ENCODE results near the gene NUP62.
"Not testable (repeated sequence)": the region's sequence is repeated elsewhere in the genome, so short reads cannot be mapped to it uniquely, and the experiment has no call there.

Gene NUP62

DNA sequence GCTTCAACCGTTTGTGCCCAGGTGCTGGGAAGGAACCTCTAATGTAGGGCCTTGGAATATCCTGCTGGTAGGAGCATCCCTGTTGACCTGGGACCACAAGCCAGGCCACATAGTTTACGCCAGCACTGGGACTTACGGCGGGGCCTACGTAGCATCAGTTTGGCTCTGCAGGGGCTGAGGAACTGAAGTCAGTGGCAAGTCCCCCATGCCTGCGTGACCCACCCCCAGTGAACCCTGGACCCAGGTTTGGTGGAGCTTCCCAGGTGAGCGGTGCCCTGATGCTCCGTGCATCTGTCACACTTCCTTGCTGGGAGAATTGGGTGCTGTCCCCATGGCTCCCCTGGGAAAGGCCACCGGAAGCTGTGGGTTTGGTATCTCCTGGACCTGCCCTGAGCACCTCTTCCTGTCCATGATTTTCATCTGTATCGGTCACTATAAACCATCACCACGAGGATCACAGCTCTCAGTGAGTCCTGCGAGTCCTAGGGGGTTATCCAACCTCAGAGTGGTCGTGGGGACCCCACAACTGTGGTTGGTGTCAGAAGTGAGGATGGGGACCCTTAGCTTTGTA, 21.7 kb upstream of the NUP62 start:
- DNase-seq: no peak

DNA sequence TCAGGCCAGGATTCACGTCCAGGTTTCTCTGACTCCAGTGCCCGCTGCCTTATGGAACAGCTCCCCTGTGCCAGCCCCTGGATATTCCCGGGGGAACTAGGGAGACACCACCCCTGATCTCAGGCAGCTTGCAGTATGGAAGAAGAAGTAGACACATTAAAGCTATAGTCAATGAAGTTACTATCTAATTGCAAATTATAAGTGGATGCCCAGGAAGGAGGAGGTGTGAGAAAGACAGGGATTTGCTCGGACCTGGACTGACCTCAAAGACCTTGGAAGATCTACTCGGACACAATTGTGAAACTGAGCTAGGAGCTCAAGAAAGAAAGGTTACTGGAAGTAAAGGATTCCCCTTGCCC, 21.3 kb upstream of the NUP62 start:
- no peak for DNase-seq

DNA sequence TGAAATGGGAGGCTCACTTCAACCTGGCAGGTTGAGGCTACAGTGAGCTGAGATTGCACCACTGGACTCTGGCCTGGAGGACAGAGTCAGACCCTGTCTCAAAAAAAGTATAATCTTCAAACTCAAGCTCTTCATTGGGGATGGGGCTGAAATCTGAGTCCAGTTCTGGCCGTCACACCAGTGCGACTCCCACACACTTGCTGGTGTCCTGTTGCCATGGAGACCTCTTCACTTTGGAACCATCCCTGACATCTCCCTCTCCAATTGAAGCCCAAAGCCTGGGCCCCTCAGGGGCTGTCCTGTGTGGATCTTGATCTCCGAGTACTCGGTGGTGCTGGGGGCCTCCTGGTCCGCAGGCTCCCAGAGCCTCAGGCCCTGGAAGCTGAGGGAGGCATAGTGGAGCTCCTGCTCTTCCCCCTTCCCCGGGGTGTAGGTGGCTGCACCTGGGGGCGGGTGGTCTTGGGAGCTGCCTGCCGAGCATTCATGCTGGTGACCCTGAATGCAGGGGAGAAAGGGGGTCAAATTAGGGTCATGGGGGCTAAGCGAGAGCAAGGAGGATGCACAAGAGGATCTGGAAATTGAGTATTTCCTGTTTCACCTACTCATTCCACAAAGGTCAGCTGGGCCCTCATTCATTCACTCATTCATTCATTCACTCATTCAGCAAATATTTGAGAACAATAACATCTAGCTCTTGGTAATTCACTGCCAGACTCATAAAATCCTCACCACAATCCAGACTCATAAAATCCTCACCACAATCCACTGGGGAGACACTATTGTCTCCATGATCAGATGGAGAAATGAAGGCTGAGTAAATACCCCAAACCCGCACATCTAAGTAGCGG, 20.7 kb upstream of the NUP62 start:
- no peak for DNase-seq

DNA sequence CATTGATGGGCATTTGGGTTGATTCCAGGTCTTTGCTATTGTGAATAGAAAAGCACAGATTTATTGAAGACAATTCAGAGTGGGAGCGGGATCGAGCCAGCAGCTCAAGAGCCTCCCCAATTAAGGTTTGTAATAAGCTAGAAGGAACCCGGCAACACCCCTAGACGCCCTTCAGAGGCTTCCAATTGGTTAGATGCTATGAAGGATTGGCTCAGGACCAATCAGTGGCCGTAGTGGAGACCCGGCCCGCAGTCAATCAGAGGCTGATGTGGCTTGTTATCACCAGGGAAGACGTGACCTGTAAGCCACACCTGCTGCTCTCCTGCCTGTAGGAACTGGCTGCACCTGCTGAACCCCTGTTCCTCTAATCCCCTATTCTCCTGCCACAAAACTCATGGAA, 17.1 kb upstream of the NUP62 start:
- no peak for DNase-seq

DNA sequence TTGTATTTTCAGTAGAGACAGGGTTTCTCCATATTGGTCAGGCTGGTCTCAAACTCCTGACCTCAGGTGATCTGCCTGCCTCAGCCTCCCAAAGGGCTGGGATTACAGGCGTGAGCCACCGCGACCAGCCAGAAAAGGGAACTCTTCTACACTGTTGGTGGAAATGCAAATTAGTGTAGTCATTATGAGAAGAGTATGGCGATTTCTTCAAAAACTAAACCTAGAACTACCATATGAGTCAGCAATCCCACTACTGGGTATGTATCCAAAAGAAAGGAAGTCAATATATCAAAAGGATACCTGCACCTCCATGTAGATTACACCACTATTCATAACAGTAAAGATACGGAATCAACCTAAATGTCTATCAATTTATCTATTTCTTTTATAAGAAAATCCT, 15.3 kb upstream of the NUP62 start:
- DNase-seq: not testable (repeated sequence)

DNA sequence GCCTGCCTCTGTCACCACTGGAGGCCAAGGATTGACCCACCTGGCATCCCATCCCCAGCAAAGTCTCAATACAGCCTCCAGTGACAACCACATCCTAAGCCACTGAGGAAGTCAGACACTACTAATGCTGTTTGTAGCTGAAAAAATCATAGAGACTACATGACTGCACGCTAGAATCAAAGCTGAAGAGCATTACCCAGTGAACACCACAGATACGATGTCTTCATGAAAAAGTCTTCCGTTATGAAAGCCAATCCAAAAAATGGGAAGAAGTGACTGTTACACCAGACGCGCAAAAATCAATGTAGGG, 11.1 kb upstream of the NUP62 start:
- no peak for DNase-seq

DNA sequence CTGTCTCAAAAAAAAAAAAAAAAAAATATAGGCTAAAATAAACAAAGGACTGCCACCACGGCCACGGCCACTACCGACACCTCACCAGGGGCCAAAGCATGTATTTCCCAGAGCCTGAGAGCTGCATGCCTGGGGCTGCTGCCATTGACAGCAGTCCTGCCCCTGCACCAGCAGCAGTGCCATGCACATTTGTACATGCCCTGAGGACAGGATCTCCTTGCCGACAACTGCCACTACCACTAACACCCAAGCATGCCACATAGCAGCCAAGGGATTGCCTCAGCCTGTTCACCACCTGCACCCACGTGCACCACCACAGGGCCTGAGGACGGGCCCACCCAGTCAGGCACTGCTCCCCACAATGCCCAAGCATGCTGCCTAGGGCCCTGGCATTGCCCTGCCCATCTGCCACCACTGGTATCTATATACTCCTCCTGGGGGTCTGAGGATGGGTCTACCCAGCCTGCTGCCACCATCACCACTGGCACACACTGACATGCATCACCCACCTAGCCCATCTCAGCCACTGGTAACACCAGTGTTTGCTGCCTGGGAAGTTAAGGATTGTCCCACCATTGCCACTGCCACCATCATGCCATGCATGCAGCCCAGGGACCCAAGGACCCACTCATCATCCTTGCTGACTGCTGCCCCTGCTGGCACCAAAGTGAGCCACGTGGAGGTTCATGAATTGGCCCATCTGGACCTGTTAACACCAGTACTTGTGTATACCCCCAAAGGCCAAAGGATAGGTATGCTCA, 10.6 kb upstream of the NUP62 start:
- no peak for DNase-seq

DNA sequence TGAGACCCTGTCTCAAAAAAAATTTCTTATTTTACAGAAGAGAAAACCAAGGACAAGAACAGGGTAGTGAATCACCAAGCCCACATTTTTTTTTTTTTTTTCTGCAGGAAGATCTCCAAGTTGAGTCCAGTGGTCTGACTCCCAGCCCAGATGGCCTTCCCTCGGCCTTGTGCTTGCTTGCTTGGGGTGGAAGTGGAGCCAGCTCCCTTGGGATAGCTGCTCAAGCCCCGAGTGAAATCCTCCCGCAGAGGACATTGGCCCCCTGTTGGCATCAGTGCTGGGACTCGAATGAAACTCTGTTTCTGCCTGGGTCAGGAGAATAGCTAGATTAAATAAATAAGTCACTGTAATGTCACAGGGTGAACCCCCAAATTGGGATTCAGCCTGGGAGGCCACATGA, 9.4 kb upstream of the NUP62 start:
- DNase-seq: no peak

DNA sequence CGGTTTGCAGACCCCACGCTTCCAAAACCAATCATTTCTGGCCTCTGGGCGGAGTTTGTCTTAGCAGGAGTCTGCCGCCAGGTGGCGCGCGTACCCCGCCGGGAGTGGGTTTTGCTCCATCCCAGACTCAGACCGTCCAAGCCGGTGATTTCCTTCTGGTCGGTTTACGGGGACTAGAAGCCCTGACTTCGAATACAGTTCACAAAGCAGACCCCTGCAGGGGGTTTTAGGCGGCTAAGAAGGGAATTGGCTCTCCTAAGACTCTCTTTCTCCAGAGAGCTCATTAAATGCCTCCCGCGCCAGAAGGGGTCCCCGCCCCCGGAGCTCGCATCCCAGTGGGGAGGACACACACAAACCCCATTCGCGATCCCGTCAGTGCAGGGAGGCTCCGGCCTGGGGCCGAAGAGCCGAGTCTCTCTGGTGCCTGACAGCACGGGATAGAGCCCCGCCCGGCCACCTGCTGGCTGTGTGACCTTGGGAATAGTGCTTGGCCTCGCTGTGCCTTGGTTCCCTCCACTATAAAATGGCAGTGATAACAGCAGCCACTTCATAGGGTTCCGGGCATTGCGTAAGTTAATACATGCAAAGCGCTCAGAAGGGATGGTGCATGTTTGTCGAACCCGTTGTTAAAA, 8.6 kb upstream of the NUP62 start:
- DNase-seq: peak; percentile 58

DNA sequence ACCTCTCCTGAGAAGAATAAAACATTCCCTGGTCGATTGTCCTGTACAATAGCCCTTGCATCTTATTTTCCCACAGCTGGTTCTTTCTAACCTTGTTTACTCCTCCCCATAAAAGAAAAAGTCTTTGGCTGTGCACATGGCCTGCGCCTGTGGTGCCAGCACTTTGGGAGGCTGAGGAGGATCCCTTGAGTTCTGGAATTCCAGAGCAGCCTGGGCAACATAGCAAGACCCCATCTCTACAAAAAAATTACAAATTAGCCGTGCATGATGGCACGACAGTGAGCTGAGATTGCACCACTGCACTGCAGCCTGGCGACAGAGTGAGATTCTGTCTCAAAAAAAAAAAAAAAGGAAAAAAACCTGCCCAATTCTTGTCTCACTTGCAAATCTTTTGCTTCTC, 7.2 kb upstream of the NUP62 start:
- DNase-seq: no peak

DNA sequence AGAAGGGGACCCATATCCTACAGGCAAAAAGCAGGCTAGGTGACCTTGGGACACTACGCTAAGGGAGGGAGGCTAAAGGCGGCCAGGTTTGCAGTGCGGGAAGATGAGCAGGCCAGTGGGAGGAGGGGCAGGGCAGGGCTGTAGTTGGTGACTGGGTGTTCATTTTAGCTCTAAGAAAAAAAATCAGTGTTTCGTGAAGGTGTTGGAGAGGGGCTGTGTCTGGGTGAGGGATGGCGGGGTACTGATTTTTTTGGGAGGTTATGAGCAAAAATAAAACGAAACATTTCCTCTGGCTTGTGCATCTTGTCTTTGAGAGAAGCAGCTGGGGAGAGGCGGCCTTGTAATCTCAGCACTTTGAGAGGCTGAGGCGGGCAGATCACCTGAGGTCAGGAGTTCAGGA, 4.3 kb upstream of the NUP62 start:
- DNase-seq: no peak

DNA sequence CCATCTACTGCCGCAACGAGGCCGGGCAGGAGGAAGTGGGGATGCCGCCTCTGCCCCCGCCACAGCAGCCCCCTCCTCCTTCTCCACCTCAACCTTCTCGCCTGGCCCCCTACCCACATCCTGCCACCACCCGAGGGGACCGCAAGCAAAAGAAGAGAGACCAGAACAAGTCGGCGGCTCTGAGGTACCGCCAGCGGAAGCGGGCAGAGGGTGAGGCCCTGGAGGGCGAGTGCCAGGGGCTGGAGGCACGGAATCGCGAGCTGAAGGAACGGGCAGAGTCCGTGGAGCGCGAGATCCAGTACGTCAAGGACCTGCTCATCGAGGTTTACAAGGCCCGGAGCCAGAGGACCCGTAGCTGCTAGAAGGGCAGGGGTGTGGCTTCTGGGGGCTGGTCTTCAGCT, 3.4 kb upstream of the NUP62 start:
- DNase-seq: no peak

DNA sequence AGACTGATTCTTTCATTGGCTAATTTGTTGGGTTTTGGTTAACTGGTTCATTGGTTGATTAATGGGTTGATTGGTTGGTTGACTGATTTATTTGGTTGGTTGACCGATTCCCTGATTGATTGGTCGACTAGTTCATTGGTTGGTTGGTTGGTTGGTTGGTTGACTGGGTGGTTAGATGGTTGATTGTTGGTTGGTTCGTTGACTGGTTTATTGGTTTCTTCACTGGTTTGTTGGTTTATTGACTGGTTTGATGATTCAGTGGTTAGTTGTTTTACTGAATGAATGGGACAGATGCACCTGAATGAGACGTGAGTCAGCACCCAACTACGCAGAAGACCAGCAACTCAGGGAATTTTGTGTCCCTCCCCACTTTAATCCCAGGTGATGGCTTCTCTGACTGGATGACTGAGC, 2.7 kb upstream of the NUP62 start:
- no peak for DNase-seq

DNA sequence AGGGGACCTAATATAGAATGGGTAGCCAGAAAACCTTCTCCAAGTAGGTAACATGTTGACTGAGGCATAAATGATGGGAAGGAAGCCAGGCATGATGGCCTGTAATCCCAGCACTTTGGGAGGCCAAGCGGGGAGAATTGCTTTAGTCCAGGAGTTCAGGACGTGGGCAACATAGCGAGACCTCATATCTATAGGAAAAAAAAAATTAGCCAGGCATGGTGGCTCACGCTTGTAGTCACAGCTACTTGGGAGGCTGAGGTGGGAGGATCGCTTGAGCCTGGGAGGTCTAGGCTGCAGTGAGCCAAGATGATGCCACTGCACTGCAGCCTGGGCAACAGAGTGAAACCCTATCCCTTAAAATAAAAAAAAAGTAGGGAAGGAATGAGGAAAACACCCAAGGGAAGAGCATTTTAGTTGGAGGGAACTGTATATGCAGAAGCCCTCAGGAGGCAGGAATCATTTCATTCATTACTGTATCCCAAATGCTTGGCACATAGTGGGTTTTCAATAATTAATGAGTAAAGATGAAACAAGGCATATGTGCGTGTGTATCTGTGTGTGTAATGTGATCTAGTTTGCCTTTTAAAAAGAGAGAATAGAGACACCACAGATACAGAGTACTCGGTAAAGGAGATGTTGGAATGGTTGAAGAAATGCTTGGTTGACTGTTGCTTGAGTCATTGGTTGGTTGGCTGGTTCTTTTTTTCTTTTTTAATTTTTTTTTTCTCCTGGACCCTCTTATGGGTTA, 2.2 kb upstream of the NUP62 start:
- DNase-seq: no peak

DNA sequence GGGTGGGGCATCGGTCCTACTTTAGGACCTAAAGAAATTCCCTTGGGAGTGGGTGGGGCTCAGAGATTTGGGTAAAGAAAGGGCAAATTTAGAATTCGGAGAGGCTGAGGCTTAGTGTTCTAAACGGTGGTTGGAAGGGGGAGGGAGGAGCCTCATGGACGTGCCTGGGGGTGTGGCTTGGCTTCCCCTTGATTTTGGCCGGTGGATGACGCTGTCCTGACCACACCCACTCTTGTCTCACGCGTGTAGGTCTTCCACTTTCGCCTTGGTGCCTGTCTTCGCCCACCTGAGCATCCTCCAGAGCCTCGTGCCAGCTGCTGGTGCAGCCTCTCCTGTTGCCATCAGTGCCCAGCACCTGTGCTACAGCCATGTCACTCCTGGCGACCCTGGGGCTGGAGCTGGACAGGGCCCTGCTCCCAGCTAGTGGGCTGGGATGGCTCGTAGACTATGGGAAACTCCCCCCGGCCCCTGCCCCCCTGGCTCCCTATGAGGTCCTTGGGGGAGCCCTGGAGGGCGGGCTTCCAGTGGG, 1.2 kb upstream of the NUP62 start:
- no peak for DNase-seq

DNA sequence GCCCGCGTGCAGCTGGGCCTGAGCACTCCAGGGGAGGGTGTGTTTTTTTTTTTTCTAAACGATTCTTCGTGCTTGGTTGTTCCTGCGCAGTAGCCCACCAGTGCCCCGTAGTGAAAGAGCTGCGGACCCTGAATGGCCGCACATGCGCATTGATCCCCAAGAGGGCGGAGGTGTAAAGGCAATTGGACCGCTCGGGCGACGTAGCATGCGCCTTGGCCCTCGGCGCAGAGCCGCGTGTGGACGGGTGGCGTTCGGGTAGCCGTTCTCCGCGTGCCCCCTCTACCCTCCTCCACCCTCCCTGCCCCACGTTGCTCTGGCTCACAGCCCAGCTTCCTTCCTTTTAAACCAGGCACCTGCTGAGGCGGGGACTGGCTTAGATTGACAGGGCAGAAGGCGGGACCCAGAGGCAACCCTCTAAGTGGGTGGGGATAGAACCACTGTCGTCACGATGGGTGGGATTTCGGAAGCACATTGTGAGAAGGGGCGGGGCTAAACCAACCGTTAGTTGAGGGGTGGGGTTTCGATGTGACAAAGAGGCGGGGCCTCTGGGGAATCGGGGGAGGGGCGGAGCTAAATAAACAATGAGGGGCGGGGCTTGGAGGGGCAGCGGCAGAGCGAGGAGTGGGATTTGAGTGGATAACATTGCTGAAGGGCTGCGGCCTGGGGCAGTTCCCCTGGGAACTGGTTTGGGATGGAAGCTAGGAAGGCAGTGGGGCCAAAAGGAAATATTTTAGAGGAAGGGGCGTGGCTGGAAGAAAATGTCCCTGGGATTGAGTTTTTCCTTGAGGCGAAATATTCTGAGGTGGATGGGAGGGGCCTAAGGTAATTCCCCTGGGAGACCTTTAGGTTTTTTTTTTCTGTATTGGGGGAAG, 543 bp upstream of the NUP62 start:
- DNase-seq: peak; percentile 94

DNA sequence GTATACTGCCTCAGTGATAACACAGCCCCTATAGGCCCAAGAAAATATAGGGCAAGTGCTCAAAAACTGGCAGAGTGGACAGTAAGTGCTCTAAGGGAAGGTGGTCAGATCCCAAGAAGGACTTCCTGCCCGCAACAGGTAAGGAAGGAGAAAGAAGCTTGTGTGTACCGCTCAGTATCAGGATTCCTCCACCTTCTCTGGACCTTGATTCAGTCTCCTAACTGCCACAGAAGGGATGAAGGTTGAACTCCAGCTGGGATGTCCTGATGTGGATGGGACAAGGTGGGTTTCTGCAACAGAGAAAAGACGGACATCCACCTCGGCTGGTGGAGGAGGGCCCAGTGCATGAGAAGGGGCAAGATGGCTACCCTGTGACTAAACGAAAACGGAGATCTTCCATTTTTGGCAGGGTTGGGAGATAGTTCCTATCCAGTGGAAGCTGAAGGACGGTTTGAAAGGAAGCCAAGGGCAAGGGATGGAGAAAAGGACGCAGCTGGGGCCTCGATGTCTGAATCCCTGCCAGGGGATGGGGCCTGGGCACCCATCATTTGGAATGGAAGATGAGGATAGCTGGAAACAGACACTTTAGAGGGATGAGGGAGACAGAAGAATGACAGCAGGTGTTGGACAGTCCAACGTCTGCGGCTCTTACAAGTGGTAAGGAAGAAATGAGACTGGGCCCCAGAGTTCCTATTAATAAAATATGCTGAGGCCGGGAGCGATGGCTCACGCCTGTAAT, 1.6 kb downstream of the NUP62 start:
- DNase-seq: no peak

DNA sequence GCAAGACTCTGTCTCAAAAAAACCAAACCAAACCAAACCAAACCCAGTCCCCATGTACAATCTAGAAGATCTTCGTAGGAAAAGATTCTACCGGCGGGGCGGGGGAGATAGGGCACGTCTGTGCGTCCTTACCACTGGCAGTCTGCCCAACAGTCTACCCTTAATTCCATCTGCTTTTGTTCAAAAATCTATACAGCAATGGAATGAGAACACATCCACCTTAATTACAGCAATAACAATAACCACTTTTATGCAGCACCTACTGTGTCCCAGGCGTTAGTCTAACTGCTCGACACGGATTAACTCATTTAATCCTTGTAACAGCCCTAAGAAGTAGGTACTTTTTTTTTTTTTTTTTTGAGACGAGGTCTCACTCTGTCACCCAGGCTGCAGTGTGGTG, 2.8 kb downstream of the NUP62 start:
- DNase-seq: no peak

DNA sequence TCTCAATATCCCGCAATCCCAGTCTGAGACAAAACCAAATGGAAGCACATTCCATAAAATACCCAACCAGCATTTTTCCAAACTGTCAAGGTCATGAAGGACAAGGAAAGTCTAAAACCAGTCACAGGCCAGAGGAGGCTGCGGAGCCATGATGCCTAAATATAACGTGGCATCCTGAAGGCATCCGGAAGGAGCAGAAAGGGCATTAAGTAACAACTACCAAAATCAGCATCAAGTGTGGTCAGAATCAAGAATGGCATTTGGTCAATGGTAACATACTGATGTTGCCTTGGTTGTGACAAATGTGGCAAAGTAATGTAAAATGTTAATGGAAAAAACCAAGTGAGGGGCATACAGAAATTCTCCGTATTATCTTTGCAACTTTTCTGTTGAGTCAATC, 3.8 kb downstream of the NUP62 start:
- no peak for DNase-seq

DNA sequence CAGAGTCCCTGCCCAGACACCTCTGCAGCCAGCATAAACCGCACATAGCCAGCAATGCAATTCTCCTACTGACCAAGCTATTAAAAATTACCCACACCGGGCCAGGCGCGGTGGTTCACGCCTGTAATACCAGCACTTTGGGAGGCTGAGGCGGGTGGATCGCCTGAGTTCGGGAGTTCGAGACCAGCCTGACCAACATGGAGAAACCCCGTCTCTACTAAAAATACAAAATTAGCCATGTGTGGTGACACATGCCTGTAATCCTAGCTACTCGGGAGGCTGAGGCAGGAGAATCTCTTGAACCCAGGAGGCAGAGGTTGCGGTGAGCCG, 4.5 kb downstream of the NUP62 start:
- DNase-seq: not testable (repeated sequence)
